ENCODE measurements around the gene ANTXR1. TPM values are rescaled to one million over a fixed set of nuclear protein-coding genes. Genes with fewer than 3 reads are reported as not detected.
"Not testable (repeated sequence)": the region's sequence is repeated elsewhere in the genome, so short reads cannot be mapped to it uniquely, and the experiment has no call there.

ANTXR1 gene
- total and polyA plus RNA-seq, 10 donors: 2.8 to 66.7 (median 36.9) TPM

- Histone ChIP-seq H3K4me1 (no peaks in the 10 kb centered on the region), H3K9me3 (no peaks in the 10 kb centered on the region), H3K27me3 (replicated peaks in 1 of 7) (no peaks in the 10 kb centered on the region), H3K4me3 (no peak overlapping the region), H3K27ac (peak overlapping the region in 3 of 8 donors; percentile 1 to 21 (median 12)), H3K36me3 (no peaks in the 10 kb centered on the region)
- TF ChIP-seq POLR2AphosphoS5 (IDR thresholded peaks at IDR 0.05): no peak
- no peak for TF ChIP-seq CTCF (IDR thresholded peaks at IDR 0.05 in 8 of 11, conservative IDR thresholded peaks at IDR 0.05 in 3 of 11)
- TF ChIP-seq POLR2A (IDR thresholded peaks at IDR 0.05): no peak
- WGBS, 5 donors: 69 to 88% (median 81%) methylated on average over 6 of the region's 6 CpGs
- intact Hi-C loops (cut with DNase I; ENCODE audit: low total_unique reads): no loop called here
- DNase-seq: no peak
Measured at GRCh38 chr2:69231612-69232277, 218.8 kb downstream of the ANTXR1 start.

- H3K4me1 ChIP-seq; H3K4me3 ChIP-seq; H3K9me3 ChIP-seq; H3K36me3 ChIP-seq; intact Hi-C loops (cut with DNase I; ENCODE audit: low total_unique reads); H3K27me3 ChIP-seq (replicated peaks in 1 of 7); DNase-seq; H3K27ac ChIP-seq: not testable (repeated sequence)
- WGBS, 5 donors: 89 to 95% (median 93%) methylated on average over 4 of the region's 4 CpGs
Measured at GRCh38 chr2:69235835-69236234, 222.9 kb downstream of the ANTXR1 start.

- TF ChIP-seq POLR2A (IDR thresholded peaks at IDR 0.05): no peak
- TF ChIP-seq CTCF (IDR thresholded peaks at IDR 0.05 in 8 of 11, conservative IDR thresholded peaks at IDR 0.05 in 3 of 11): no peak
- TF ChIP-seq POLR2AphosphoS5 (IDR thresholded peaks at IDR 0.05): no peak
- Histone ChIP-seq H3K27ac (peak overlapping the region in 6 of 8 donors; percentile 3 to 38 (median 28)), H3K4me1 (no peaks in the 10 kb centered on the region), H3K9me3 (no peaks in the 10 kb centered on the region), H3K36me3 (no peaks in the 10 kb centered on the region), H3K4me3 (no peak overlapping the region), H3K27me3 (replicated peaks in 1 of 7) (no peaks in the 10 kb centered on the region)
- intact Hi-C loops (cut with DNase I; ENCODE audit: low total_unique reads): no loop called here
- WGBS, 5 donors: 52 to 70% (median 63%) methylated on average over 6 of the region's 6 CpGs
- no peak for DNase-seq
Measured at GRCh38 chr2:69237070-69237670, 224.2 kb downstream of the ANTXR1 start.

GRCh38 chr2:69238449-69239031, 225.6 kb downstream of the ANTXR1 start:
- DNase-seq: no peak
- Histone ChIP-seq H3K9me3 (no peaks in the 10 kb centered on the region), H3K4me3 (no peak overlapping the region), H3K36me3 (no peaks in the 10 kb centered on the region), H3K4me1 (no peaks in the 10 kb centered on the region), H3K27ac (no peak overlapping the region), H3K27me3 (replicated peaks in 1 of 7) (no peaks in the 10 kb centered on the region)
- TF ChIP-seq POLR2AphosphoS5 (IDR thresholded peaks at IDR 0.05): no peak
- no peak for TF ChIP-seq CTCF (IDR thresholded peaks at IDR 0.05 in 8 of 11, conservative IDR thresholded peaks at IDR 0.05 in 3 of 11)
- no peak for TF ChIP-seq POLR2A (IDR thresholded peaks at IDR 0.05)
- intact Hi-C loops (cut with DNase I; ENCODE audit: low total_unique reads): no loop called here
- WGBS, 5 donors: 88 to 91% (median 89%) methylated on average over 6 of the region's 6 CpGs

Data from spleen (tissue), 11 donors.